ENCODE measurements around the gene ADCYAP1. TPM values are rescaled to one million over a fixed set of nuclear protein-coding genes. Genes with fewer than 3 reads are reported as not detected.

ADCYAP1 gene
- total RNA-seq, 4 donors from 2014 or later = 0.41 to 0.64 TPM; not detected in 2

GRCh38 chr18:919078-919477 is 14.4 kb downstream of the ADCYAP1 start:
- H3K4me3 ChIP-seq = no peak overlapping the region
- H3K27ac ChIP-seq = no peak overlapping the region
- intact Hi-C loops (cut with DNase I; ENCODE audit: low total_unique reads) = no loop called here
- no peak for DNase-seq
- in situ Hi-C loops (cut with MboI; ENCODE audit: low pct_ligation_motif_present in 1 of 4, low pct_unique_long_range_greater_than_20kb in 1 of 4, low sequenced_read_pairs in 3 of 4) = no loop called here
- H3K27me3 ChIP-seq = peaks cover 7% of the 10 kb centered on the region
- TF ChIP-seq POLR2AphosphoS5 (IDR thresholded peaks at IDR 0.05) (no peak), POLR2A (IDR thresholded peaks at IDR 0.05) (no peak), CTCF (IDR thresholded peaks at IDR 0.05) (no peak), EP300 (IDR thresholded peaks at IDR 0.05; ENCODE audit: low read depth) (no peak)
- no peaks in the 10 kb centered on the region for H3K36me3 ChIP-seq
- 6 to 54% methylated on average over 2 of the region's 2 CpGs for WGBS, 2 donors (ENCODE audit: low coverage in 1 of 2)
- H3K4me1 ChIP-seq = no peaks in the 10 kb centered on the region
- no peaks in the 10 kb centered on the region for H3K9me3 ChIP-seq

- Histone ChIP-seq H3K4me1 (no peaks in the 10 kb centered on the region), H3K9me3 (no peaks in the 10 kb centered on the region), H3K27me3 (peaks cover 8% of the 10 kb centered on the region), H3K27ac (no peak overlapping the region), H3K36me3 (no peaks in the 10 kb centered on the region), H3K4me3 (no peak overlapping the region)
- no peak for DNase-seq
- TF ChIP-seq EP300 (IDR thresholded peaks at IDR 0.05; ENCODE audit: low read depth) (no peak), POLR2AphosphoS5 (IDR thresholded peaks at IDR 0.05) (no peak), POLR2A (IDR thresholded peaks at IDR 0.05) (no peak), CTCF (IDR thresholded peaks at IDR 0.05) (no peak)
- in situ Hi-C loops (cut with MboI; ENCODE audit: low pct_ligation_motif_present in 1 of 4, low pct_unique_long_range_greater_than_20kb in 1 of 4, low sequenced_read_pairs in 3 of 4) = no loop called here
- intact Hi-C loops (cut with DNase I; ENCODE audit: low total_unique reads) = no loop called here
- 40 to 53% methylated on average over 2 to 6 of the region's 6 CpGs for WGBS, 2 donors (ENCODE audit: low coverage in 1 of 2)
Observed at GRCh38 chr18:923144-923866, 18.6 kb downstream of the ADCYAP1 start.

- Histone ChIP-seq H3K4me1 (no peaks in the 10 kb centered on the region), H3K27me3 (peaks cover 5% of the 10 kb centered on the region), H3K9me3 (no peaks in the 10 kb centered on the region), H3K4me3 (no peak overlapping the region), H3K36me3 (no peaks in the 10 kb centered on the region), H3K27ac (no peak overlapping the region)
- no peak for TF ChIP-seq POLR2AphosphoS5 (IDR thresholded peaks at IDR 0.05)
- no peak for TF ChIP-seq POLR2A (IDR thresholded peaks at IDR 0.05)
- TF ChIP-seq EP300 (IDR thresholded peaks at IDR 0.05; ENCODE audit: low read depth) = no peak
- no peak for TF ChIP-seq CTCF (IDR thresholded peaks at IDR 0.05)
- in situ Hi-C loops (cut with MboI; ENCODE audit: low pct_ligation_motif_present in 1 of 4, low pct_unique_long_range_greater_than_20kb in 1 of 4, low sequenced_read_pairs in 3 of 4) = no loop called here
- 39% methylated on average over 1 of the region's 1 CpG; no CpG with 5 or more reads in 1 of the 2 donors for WGBS, 2 donors (ENCODE audit: low coverage in 1 of 2)
- intact Hi-C loops (cut with DNase I; ENCODE audit: low total_unique reads) = no loop called here
- DNase-seq = no peak
Observed at GRCh38 chr18:924987-925386, 20.3 kb downstream of the ADCYAP1 start.

GRCh38 chr18:926946-927345 is 22.3 kb downstream of the ADCYAP1 start:
- DNase-seq = no peak
- no peak overlapping the region for H3K27ac ChIP-seq
- peaks cover 5% of the 10 kb centered on the region for H3K27me3 ChIP-seq
- intact Hi-C loops (cut with DNase I; ENCODE audit: low total_unique reads) (no loop called here), in situ Hi-C loops (cut with MboI; ENCODE audit: low pct_ligation_motif_present in 1 of 4, low pct_unique_long_range_greater_than_20kb in 1 of 4, low sequenced_read_pairs in 3 of 4) (no loop called here)
- H3K36me3 ChIP-seq = no peaks in the 10 kb centered on the region
- no peak overlapping the region for H3K4me3 ChIP-seq
- no peaks in the 10 kb centered on the region for H3K9me3 ChIP-seq
- WGBS, 2 donors (ENCODE audit: low coverage in 1 of 2) = 25 to 26% methylated on average over 1 of the region's 1 CpG
- TF ChIP-seq POLR2A (IDR thresholded peaks at IDR 0.05) (no peak), CTCF (IDR thresholded peaks at IDR 0.05) (no peak), POLR2AphosphoS5 (IDR thresholded peaks at IDR 0.05) (no peak), EP300 (IDR thresholded peaks at IDR 0.05; ENCODE audit: low read depth) (no peak)
- no peaks in the 10 kb centered on the region for H3K4me1 ChIP-seq
